ENCODE results near the gene ZNF606. TPM values are rescaled to one million over a fixed set of nuclear protein-coding genes. Genes with fewer than 3 reads are reported as not detected.

The ZNF606 gene
- total RNA-seq, 2 experiments from 2014 or later = 11.1 to 13.6 TPM

DNA sequence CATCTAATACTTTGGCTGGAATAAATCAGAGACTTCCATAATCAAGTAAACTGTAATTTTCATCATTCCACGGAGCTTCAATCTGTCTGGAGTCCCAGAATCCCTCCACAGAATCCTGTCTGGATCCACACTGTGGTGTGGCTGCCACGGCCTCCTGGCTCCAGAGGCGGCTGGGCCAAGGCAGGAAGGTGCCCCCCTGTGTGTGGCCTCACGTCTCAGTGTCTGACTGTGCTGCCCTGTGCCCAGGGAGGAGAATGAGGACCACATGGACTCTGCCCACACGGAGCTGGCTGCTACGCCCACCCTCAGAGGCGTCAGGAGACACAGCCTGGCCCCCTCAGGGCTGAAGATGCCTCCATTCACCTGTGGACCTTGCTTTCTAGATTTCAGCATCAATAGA is 44.2 kb upstream of the ZNF606 start:
- Histone ChIP-seq H3K27me3 (ENCODE audit: control insufficient read depth in 1 of 2, insufficient read depth in 2 of 2, low read length in 2 of 2) (no peaks in the 10 kb centered on the region), H3K36me3 (ENCODE audit: insufficient read depth, low read length) (no peaks in the 10 kb centered on the region), H3K4me1 (ENCODE audit: insufficient read depth, low read length) (no peaks in the 10 kb centered on the region), H3K27ac (ENCODE audit: low read depth in 1 of 2, low read length in 2 of 2) (no peak overlapping the region), H3K9me3 (ENCODE audit: control insufficient read depth in 1 of 2, insufficient read depth in 1 of 2, low read length in 2 of 2) (peaks cover 61 to 95% of the 10 kb centered on the region in 2 experiments), H3K4me3 (ENCODE audit: low read length) (no peak overlapping the region)
- H3K27me3 Mint-ChIP-seq = no peaks in the 10 kb centered on the region
- TF ChIP-seq, protein P1, sequence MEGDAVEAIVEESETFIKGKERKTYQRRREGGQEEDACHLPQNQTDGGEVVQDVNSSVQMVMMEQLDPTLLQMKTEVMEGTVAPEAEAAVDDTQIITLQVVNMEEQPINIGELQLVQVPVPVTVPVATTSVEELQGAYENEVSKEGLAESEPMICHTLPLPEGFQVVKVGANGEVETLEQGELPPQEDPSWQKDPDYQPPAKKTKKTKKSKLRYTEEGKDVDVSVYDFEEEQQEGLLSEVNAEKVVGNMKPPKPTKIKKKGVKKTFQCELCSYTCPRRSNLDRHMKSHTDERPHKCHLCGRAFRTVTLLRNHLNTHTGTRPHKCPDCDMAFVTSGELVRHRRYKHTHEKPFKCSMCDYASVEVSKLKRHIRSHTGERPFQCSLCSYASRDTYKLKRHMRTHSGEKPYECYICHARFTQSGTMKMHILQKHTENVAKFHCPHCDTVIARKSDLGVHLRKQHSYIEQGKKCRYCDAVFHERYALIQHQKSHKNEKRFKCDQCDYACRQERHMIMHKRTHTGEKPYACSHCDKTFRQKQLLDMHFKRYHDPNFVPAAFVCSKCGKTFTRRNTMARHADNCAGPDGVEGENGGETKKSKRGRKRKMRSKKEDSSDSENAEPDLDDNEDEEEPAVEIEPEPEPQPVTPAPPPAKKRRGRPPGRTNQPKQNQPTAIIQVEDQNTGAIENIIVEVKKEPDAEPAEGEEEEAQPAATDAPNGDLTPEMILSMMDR (IDR thresholded peaks at IDR 0.05) = no peak
- no peaks in the 10 kb centered on the region for H3K4me1 Mint-ChIP-seq (ENCODE audit: low read depth)
- ATAC-seq (ENCODE audit: poor library complexity) = no peak
- POLR2A ChIA-PET = no interaction called here
- CTCF ChIA-PET = no interaction called here
- intact Hi-C loops (cut with DNase I, micrococcal nuclease) = no loop called here
- H3K4me3 Mint-ChIP-seq = no peak overlapping the region
- H3K36me3 Mint-ChIP-seq (ENCODE audit: low read depth) = peaks cover 23% of the 10 kb centered on the region
- H3K27ac Mint-ChIP-seq = no peak overlapping the region
- no peak for DNase-seq
- peaks cover 25% of the 10 kb centered on the region for H3K9me3 Mint-ChIP-seq

DNA sequence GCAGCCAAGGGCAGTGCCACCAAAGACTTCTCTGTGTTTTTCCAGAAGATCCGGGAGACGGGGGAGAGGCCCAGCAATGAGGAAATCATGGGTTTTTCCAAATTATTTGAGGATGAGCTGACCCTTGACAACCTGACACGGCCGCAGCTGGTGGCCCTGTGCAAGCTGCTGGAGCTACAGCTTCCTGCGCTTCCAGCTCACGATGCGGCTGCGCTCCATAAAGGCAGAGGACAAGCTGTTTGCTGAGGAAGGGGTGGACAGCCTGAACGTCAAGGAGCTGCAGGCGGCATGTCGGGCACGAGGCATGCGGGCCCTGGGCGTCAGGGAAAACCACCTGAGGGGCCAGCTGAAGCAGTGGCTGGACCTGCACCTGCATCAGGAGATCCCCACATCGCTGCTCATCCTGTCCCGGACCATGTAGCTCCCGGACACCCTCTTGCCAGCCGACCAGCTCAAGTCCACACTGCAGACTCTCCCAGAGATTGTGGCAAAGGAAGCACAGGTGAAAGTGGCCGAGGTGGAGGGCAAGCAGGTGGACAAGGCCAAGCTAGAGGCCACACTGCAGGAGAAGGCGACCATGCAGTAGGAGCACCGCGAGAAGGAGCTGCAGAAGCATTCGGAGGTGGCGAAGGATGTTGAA is 42.9 kb upstream of the ZNF606 start:
- intact Hi-C loops (cut with DNase I, micrococcal nuclease) = no loop called here
- Mint-ChIP-seq H3K9me3 (peaks cover 25% of the 10 kb centered on the region), H3K36me3 (ENCODE audit: low read depth) (peaks cover 32% of the 10 kb centered on the region), H3K27me3 (no peaks in the 10 kb centered on the region), H3K4me3 (no peak overlapping the region), H3K27ac (no peak overlapping the region), H3K4me1 (ENCODE audit: low read depth) (no peaks in the 10 kb centered on the region)
- Histone ChIP-seq H3K4me3 (ENCODE audit: low read length) (no peak overlapping the region), H3K27me3 (ENCODE audit: control insufficient read depth in 1 of 2, insufficient read depth in 2 of 2, low read length in 2 of 2) (no peaks in the 10 kb centered on the region), H3K36me3 (ENCODE audit: insufficient read depth, low read length) (no peaks in the 10 kb centered on the region), H3K27ac (ENCODE audit: low read depth in 1 of 2, low read length in 2 of 2) (no peak overlapping the region), H3K9me3 (ENCODE audit: control insufficient read depth in 1 of 2, insufficient read depth in 1 of 2, low read length in 2 of 2) (peaks cover 65 to 95% of the 10 kb centered on the region in 2 experiments), H3K4me1 (ENCODE audit: insufficient read depth, low read length) (no peaks in the 10 kb centered on the region)
- no peak for ATAC-seq (ENCODE audit: poor library complexity)
- CTCF ChIA-PET = no interaction called here
- DNase-seq = no peak
- TF ChIP-seq, protein P1 (IDR thresholded peaks at IDR 0.05) = no peak
- POLR2A ChIA-PET = no interaction called here

DNA sequence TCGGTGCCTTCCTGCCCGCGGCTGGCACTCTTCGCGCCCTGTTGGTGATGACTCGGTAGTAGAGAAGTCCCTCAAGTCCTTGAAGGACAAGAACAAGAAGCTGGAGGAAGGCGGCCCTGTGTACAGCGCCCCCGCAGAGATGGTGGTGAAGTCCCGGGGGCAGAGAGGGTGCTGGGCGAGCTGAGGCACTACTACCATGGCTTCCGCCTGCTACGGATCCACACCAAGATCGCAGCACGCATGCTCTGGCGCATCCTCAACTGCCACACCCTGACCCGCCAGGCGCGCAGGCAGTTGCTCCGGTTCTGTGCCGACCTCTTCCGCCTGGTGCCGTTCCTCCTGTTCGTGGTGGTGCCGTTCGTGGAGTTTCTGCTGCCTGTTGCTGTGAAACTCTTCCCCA is 42.3 kb upstream of the ZNF606 start:
- peaks cover 24% of the 10 kb centered on the region for H3K9me3 Mint-ChIP-seq
- H3K4me1 Mint-ChIP-seq (ENCODE audit: low read depth) = no peaks in the 10 kb centered on the region
- Histone ChIP-seq H3K27me3 (ENCODE audit: control insufficient read depth in 1 of 2, insufficient read depth in 2 of 2, low read length in 2 of 2) (no peaks in the 10 kb centered on the region), H3K4me3 (ENCODE audit: low read length) (no peak overlapping the region), H3K9me3 (ENCODE audit: control insufficient read depth in 1 of 2, insufficient read depth in 1 of 2, low read length in 2 of 2) (peaks cover 66 to 95% of the 10 kb centered on the region in 2 experiments), H3K27ac (ENCODE audit: low read depth in 1 of 2, low read length in 2 of 2) (no peak overlapping the region), H3K4me1 (ENCODE audit: insufficient read depth, low read length) (no peaks in the 10 kb centered on the region), H3K36me3 (ENCODE audit: insufficient read depth, low read length) (no peaks in the 10 kb centered on the region)
- H3K27ac Mint-ChIP-seq = no peak overlapping the region
- H3K27me3 Mint-ChIP-seq = no peaks in the 10 kb centered on the region
- ChIA-PET POLR2A (no interaction called here), CTCF (no interaction called here)
- TF ChIP-seq, protein P1 (IDR thresholded peaks at IDR 0.05) = no peak
- peaks cover 32% of the 10 kb centered on the region for H3K36me3 Mint-ChIP-seq (ENCODE audit: low read depth)
- no peak overlapping the region for H3K4me3 Mint-ChIP-seq
- DNase-seq (no peak), ATAC-seq (ENCODE audit: poor library complexity) (no peak)
- intact Hi-C loops (cut with DNase I, micrococcal nuclease) = no loop called here
